ENCODE results near the gene PTPRA. TPM values are rescaled to one million over a fixed set of nuclear protein-coding genes. Genes with fewer than 3 reads are reported as not detected.
"Not testable (repeated sequence)": the region's sequence is repeated elsewhere in the genome, so short reads cannot be mapped to it uniquely, and the experiment has no call there.

Gene PTPRA
- total RNA-seq, 1 experiment from 2014 or later, result 29.3 TPM

DNA sequence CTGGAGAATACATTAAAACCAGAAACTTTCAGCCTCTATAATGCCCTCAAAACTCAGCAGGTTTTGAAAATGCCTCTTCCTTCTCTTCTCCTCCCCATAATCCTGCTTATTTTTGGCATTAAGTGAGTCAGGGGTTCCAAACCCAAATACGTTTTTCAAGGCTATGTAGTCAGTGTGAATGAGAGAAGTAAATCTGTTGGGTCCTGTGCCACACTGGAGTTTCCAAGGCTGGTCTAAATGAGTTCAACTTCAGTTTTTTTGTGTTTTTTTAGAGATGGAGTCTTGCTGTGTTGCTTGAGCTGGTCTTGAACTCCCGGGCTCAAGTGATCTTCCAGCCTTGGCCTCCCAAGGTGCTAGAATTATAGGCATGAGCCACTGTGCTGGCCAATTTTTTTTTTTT, 20.9 kb downstream of the PTPRA start:
- Mint-ChIP-seq H3K27ac (ENCODE audit: low read depth, unreplicated experiment) (no peak overlapping the region), H3K27me3 (ENCODE audit: insufficient read depth, unreplicated experiment) (no peaks in the 10 kb centered on the region), H3K36me3 (ENCODE audit: insufficient read depth, unreplicated experiment) (no peaks in the 10 kb centered on the region), H3K9me3 (ENCODE audit: unreplicated experiment) (no peaks in the 10 kb centered on the region), H3K4me3 (ENCODE audit: unreplicated experiment) (no peak overlapping the region), H3K4me1 (ENCODE audit: insufficient read depth, unreplicated experiment) (peaks cover 13% of the 10 kb centered on the region)
- TF ChIP-seq, protein P1, sequence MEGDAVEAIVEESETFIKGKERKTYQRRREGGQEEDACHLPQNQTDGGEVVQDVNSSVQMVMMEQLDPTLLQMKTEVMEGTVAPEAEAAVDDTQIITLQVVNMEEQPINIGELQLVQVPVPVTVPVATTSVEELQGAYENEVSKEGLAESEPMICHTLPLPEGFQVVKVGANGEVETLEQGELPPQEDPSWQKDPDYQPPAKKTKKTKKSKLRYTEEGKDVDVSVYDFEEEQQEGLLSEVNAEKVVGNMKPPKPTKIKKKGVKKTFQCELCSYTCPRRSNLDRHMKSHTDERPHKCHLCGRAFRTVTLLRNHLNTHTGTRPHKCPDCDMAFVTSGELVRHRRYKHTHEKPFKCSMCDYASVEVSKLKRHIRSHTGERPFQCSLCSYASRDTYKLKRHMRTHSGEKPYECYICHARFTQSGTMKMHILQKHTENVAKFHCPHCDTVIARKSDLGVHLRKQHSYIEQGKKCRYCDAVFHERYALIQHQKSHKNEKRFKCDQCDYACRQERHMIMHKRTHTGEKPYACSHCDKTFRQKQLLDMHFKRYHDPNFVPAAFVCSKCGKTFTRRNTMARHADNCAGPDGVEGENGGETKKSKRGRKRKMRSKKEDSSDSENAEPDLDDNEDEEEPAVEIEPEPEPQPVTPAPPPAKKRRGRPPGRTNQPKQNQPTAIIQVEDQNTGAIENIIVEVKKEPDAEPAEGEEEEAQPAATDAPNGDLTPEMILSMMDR (IDR thresholded peaks at IDR 0.05; ENCODE audit: unreplicated experiment), result no peak
- ChIA-PET CTCF (no interaction called here), POLR2A (no interaction called here)
- intact Hi-C loops (cut with micrococcal nuclease), result no loop called here
- no TSS peak for BruUV-seq (replicated peaks)
- DNase-seq (ENCODE audit: unreplicated experiment), result no peak

DNA sequence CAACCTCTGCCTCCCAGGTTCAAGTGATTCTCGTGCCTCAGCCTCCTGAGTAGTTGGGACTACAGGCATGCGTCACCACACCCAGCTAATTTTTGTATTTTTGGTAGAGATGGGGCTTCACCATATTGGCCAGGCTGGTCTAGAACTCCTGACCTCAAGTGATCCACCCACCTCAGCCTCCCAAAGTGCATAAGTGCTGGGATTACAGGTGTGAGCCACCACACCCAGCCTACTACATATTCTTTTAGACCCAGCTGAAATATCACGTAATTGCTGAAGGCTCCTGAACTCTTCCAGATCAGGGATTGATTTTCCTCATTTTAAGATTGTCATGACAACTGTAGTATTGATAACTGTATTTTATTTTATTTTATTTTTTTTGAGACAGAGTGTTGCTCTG, 21.9 kb downstream of the PTPRA start:
- intact Hi-C loops (cut with micrococcal nuclease); POLR2A ChIA-PET; H3K27me3 Mint-ChIP-seq (ENCODE audit: insufficient read depth, unreplicated experiment); H3K27ac Mint-ChIP-seq (ENCODE audit: low read depth, unreplicated experiment); H3K36me3 Mint-ChIP-seq (ENCODE audit: insufficient read depth, unreplicated experiment); DNase-seq (ENCODE audit: unreplicated experiment); H3K4me3 Mint-ChIP-seq (ENCODE audit: unreplicated experiment); BruUV-seq (replicated peaks); H3K9me3 Mint-ChIP-seq (ENCODE audit: unreplicated experiment): not testable (repeated sequence)
- H3K4me1 Mint-ChIP-seq (ENCODE audit: insufficient read depth, unreplicated experiment), result peaks cover 17% of the 10 kb centered on the region
- CTCF ChIA-PET, result interaction anchor here (0.6 kb wide), 1 partner anchor 143 kb away, joined by 3 read pairs; no protein-coding TSS in a partner anchor

GRCh38 chr20:2899243-2899642, 26.0 kb downstream of the PTPRA start:
- Mint-ChIP-seq H3K4me3 (ENCODE audit: unreplicated experiment) (no peak overlapping the region), H3K27ac (ENCODE audit: low read depth, unreplicated experiment) (no peak overlapping the region), H3K27me3 (ENCODE audit: insufficient read depth, unreplicated experiment) (no peaks in the 10 kb centered on the region), H3K4me1 (ENCODE audit: insufficient read depth, unreplicated experiment) (peaks cover 5% of the 10 kb centered on the region), H3K36me3 (ENCODE audit: insufficient read depth, unreplicated experiment) (no peaks in the 10 kb centered on the region), H3K9me3 (ENCODE audit: unreplicated experiment) (no peaks in the 10 kb centered on the region)
- BruUV-seq (replicated peaks), result no TSS peak
- intact Hi-C loops (cut with micrococcal nuclease), result no loop called here
- TF ChIP-seq, protein P1 (IDR thresholded peaks at IDR 0.05; ENCODE audit: unreplicated experiment), result no peak
- POLR2A ChIA-PET, result no interaction called here
- DNase-seq (ENCODE audit: unreplicated experiment), result no peak
- CTCF ChIA-PET, result interaction anchor here (0.6 kb wide), 1 partner anchor 102 kb away, joined by 4 read pairs; no protein-coding TSS in a partner anchor

GRCh38 chr20:2900845-2901592, 27.7 kb downstream of the PTPRA start:
- Mint-ChIP-seq H3K36me3 (ENCODE audit: insufficient read depth, unreplicated experiment) (no peaks in the 10 kb centered on the region), H3K4me3 (ENCODE audit: unreplicated experiment) (no peak overlapping the region), H3K27ac (ENCODE audit: low read depth, unreplicated experiment) (no peak overlapping the region), H3K27me3 (ENCODE audit: insufficient read depth, unreplicated experiment) (no peaks in the 10 kb centered on the region), H3K9me3 (ENCODE audit: unreplicated experiment) (no peaks in the 10 kb centered on the region), H3K4me1 (ENCODE audit: insufficient read depth, unreplicated experiment) (peaks cover 5% of the 10 kb centered on the region)
- BruUV-seq (replicated peaks), result no TSS peak
- TF ChIP-seq, protein P1 (IDR thresholded peaks at IDR 0.05; ENCODE audit: unreplicated experiment), result no peak
- CTCF ChIA-PET, result interaction anchor here (0.8 to 1.1 kb wide), 3 partner anchors 12 to 111 kb away, joined by 3 read pairs; no protein-coding TSS in a partner anchor
- DNase-seq (ENCODE audit: unreplicated experiment), result no peak
- POLR2A ChIA-PET, result interaction anchor here (1.1 to 1.3 kb wide), 2 partner anchors 8 to 9 kb away, joined by 3 to 4 read pairs; no protein-coding TSS in a partner anchor
- intact Hi-C loops (cut with micrococcal nuclease), result no loop called here
